Measurements from ENCODE around the gene TACO1.

TACO1 gene

GRCh38 chr17:63561819-63562218, 38.9 kb upstream of the TACO1 start:
- Histone ChIP-seq H3K4me3 (ENCODE audit: low read depth, low read length) (no peak overlapping the region), H3K27ac (no peak overlapping the region), H3K36me3 (peaks cover 3% of the 10 kb centered on the region), H3K27me3 (ENCODE audit: insufficient read depth, low read depth, severe bottlenecking) (no peaks in the 10 kb centered on the region), H3K9me3 (ENCODE audit: severe bottlenecking) (no peaks in the 10 kb centered on the region)
- no peak for TF ChIP-seq CTCF (IDR thresholded peaks at IDR 0.05; ENCODE audit: low read depth, low read length)
- no peak for DNase-seq

DNA sequence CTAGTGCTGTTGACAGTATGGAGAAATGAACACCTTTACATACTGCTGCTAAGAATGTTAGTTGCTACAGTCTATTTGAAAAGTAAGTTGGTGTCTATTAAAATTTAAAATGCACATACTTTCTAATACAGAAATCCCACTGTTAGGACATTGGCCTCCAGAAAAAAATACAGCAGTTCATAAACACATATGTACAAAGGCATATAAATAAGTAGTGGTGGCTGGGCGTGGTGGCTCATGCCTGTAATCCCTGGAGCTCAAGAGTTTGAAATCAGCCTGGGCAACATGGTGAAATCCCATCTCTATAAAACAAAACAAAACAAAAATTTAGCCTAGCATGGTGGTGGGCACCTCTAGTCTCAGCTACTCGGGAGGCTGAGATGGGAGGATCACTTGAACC, 37.4 kb upstream of the TACO1 start:
- DNase-seq = no peak
- TF ChIP-seq CTCF (IDR thresholded peaks at IDR 0.05; ENCODE audit: low read depth, low read length) = no peak
- Histone ChIP-seq H3K27me3 (ENCODE audit: insufficient read depth, low read depth, severe bottlenecking) (no peaks in the 10 kb centered on the region), H3K27ac (no peak overlapping the region), H3K4me3 (ENCODE audit: low read depth, low read length) (no peak overlapping the region), H3K36me3 (peaks cover 5% of the 10 kb centered on the region), H3K9me3 (ENCODE audit: severe bottlenecking) (no peaks in the 10 kb centered on the region)

GRCh38 chr17:63564562-63564961, 36.1 kb upstream of the TACO1 start:
- 0 out of 2 replicates have a peak, but pooled peaks have one; percentile 15 for TF ChIP-seq CTCF (IDR thresholded peaks at IDR 0.05; ENCODE audit: low read depth, low read length)
- H3K36me3 ChIP-seq = peaks cover 12% of the 10 kb centered on the region
- no peaks in the 10 kb centered on the region for H3K27me3 ChIP-seq (ENCODE audit: insufficient read depth, low read depth, severe bottlenecking)
- no peak for DNase-seq
- H3K27ac ChIP-seq = no peak overlapping the region
- no peaks in the 10 kb centered on the region for H3K9me3 ChIP-seq (ENCODE audit: severe bottlenecking)
- no peak overlapping the region for H3K4me3 ChIP-seq (ENCODE audit: low read depth, low read length)

GRCh38 chr17:63567229-63567628, 33.5 kb upstream of the TACO1 start:
- Histone ChIP-seq H3K9me3 (ENCODE audit: severe bottlenecking) (no peaks in the 10 kb centered on the region), H3K36me3 (peaks cover 19% of the 10 kb centered on the region)
- DNase-seq = no peak

GRCh38 chr17:63568563-63568962, 32.1 kb upstream of the TACO1 start:
- Histone ChIP-seq H3K27ac (no peak overlapping the region), H3K4me3 (ENCODE audit: low read depth, low read length) (no peak overlapping the region), H3K36me3 (peaks cover 27% of the 10 kb centered on the region), H3K27me3 (ENCODE audit: insufficient read depth, low read depth, severe bottlenecking) (no peaks in the 10 kb centered on the region), H3K9me3 (ENCODE audit: severe bottlenecking) (no peaks in the 10 kb centered on the region)
- DNase-seq = no peak
- no peak for TF ChIP-seq CTCF (IDR thresholded peaks at IDR 0.05; ENCODE audit: low read depth, low read length)

More at GRCh38 chr17:63567229-63567628, 33.5 kb upstream of the TACO1 start:
- TF ChIP-seq CTCF (IDR thresholded peaks at IDR 0.05; ENCODE audit: low read depth, low read length) = no peak
- Histone ChIP-seq H3K27ac (no peak overlapping the region), H3K4me3 (ENCODE audit: low read depth, low read length) (no peak overlapping the region), H3K27me3 (ENCODE audit: insufficient read depth, low read depth, severe bottlenecking) (no peaks in the 10 kb centered on the region)

- Histone ChIP-seq H3K9me3 (ENCODE audit: severe bottlenecking) (no peaks in the 10 kb centered on the region), H3K27ac (no peak overlapping the region), H3K27me3 (ENCODE audit: insufficient read depth, low read depth, severe bottlenecking) (no peaks in the 10 kb centered on the region), H3K36me3 (peaks cover 31% of the 10 kb centered on the region), H3K4me3 (ENCODE audit: low read depth, low read length) (no peak overlapping the region)
- no peak for DNase-seq
- no peak for TF ChIP-seq CTCF (IDR thresholded peaks at IDR 0.05; ENCODE audit: low read depth, low read length)
These were observed 28.9 kb upstream of the TACO1 start for GRCh38 chr17:63571632-63572310.
